ENCODE measurements around the gene GYS1.
A peak's percentile ranks its signal among the peaks of the same experiment; 100 is the strongest.
"Not testable (repeated sequence)": the region's sequence is repeated elsewhere in the genome, so short reads cannot be mapped to it uniquely, and the experiment has no call there.

Gene GYS1

DNA sequence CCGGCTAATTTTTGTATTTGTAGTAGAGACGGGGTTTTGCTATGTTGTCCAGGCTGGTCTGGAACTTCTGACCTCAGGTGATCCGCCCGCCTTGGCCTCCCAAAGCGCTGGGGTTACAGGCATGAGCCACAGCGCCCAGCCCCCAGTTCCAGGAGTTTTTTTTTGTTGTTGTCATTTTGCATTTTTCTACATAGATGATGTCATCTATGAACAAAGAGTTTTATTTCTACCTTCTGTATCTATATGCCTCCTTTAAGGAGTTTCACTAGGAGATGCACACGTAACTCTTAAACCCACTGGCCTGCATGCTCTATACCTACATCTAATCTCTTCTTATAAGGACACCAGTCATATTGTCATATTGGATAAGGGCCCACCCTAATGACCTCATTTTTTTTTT, 54.9 kb downstream of the GYS1 start:
- no peak for DNase-seq (ENCODE audit: low spot score)

DNA sequence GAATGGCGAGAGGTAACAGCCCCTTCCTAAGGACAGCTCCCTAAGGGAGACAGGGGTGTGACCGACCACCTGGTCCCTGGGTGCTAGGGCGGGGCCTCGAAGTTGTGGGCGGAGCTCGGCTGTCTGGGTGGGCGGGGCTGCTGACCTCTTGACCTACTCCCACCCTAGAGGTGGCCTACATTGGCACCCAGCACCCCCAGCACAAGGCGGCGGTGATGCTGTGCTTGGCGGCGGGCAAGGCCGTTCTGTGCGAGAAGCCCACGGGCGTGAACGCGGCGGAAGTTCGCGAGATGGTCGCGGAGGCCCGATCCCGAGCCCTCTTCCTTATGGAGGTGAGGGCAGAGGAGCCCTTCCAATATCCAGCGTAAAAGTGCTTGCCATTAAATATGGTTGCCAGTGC, 57.2 kb downstream of the GYS1 start:
- DNase-seq (ENCODE audit: low spot score): no peak

DNA sequence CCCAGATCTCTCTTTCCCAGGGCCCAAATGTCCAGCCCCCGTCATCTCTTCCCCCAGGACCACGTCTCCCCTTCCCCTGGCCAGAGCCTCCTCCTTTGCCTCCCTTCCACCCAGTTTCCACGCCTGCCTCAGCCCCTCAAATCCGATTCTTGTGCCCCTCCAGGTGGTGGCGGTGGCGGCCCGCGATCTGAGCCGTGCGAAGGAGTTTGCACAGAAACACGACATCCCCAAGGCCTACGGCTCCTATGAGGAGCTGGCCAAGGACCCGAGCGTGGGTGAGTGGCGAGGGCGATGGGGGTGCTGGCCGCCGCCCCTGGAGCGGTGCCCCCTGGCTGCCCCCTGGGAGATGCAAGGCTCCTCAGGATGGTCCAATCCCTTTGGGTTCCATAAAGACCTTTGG, 58.3 kb downstream of the GYS1 start:
- DNase-seq (ENCODE audit: low spot score): no peak

GRCh38 chr19:48933382-48933932, 59.7 kb downstream of the GYS1 start, which contains the start of gene DHDH:
DHDH (plus strand) TSS chr19:48933699; CDS start chr19:48933722, 23 bp downstream.
- DNase-seq (ENCODE audit: low spot score): peak; percentile 41

- DNase-seq (ENCODE audit: low spot score): no peak
Measured at GRCh38 chr19:48928164-48929025, 64.7 kb downstream of the GYS1 start.

GRCh38 chr19:48927692-48928091, 65.4 kb downstream of the GYS1 start:
- DNase-seq (ENCODE audit: low spot score): not testable (repeated sequence)

DNA sequence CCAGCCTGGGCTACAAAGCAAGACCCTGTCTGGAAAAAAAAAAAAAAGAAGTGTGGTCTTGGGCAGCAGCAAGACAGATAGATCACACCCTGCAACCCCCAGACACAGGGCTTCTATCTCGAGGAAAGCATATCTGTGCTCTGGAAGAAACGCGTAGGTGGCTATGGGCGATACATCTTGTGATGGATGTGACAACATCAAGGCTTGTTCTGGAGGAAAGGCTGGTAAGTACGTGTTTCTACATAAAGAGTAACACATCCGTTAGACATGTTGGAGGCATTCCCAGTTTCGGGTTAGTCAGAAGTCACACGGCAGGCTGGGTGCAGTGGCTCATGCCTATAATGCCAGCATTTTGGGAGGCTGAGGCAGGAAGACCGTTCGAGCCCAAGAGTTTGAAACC, 66.2 kb downstream of the GYS1 start:
- DNase-seq (ENCODE audit: low spot score): peak; percentile 97

- not testable (repeated sequence) for DNase-seq (ENCODE audit: low spot score)
Measured at GRCh38 chr19:48925890-48926289, 67.2 kb downstream of the GYS1 start.

GRCh38 chr19:48925240-48925843, 67.8 kb downstream of the GYS1 start:
- no peak for DNase-seq (ENCODE audit: low spot score)

- DNase-seq (ENCODE audit: low spot score): no peak
Measured at GRCh38 chr19:48922548-48923490, 70.3 kb downstream of the GYS1 start.

- no peak for DNase-seq (ENCODE audit: low spot score)
Measured at GRCh38 chr19:48921721-48922500, 71.2 kb downstream of the GYS1 start.

DNA sequence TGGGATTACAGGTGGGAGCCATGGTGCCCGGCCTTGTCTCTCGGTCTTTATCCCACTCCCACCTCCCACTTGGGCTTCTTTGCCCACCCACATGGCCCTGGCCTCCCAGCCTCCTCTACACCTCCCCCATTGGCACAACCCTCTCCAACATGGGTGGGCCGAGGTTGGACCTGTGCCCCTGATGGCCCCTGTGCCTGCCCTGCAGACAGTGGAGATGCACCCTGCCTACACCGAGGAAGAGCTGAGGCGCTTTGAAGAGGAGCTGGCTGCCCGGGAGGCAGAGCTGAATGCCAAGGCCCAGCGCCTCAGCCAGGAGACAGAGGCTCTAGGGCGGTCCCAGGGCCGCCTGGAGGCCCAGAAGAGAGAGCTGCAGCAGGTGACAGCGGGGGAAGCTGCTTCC, 72.2 kb downstream of the GYS1 start:
- no peak for DNase-seq (ENCODE audit: low spot score)

GRCh38 chr19:48919271-48919670, 73.8 kb downstream of the GYS1 start:
- not testable (repeated sequence) for DNase-seq (ENCODE audit: low spot score)

- no peak for DNase-seq (ENCODE audit: low spot score)
Measured at GRCh38 chr19:48918801-48919247, 74.3 kb downstream of the GYS1 start.

Data from COLO829 (cell line).